ENCODE data around the gene FBXL4.

FBXL4 gene

DNA sequence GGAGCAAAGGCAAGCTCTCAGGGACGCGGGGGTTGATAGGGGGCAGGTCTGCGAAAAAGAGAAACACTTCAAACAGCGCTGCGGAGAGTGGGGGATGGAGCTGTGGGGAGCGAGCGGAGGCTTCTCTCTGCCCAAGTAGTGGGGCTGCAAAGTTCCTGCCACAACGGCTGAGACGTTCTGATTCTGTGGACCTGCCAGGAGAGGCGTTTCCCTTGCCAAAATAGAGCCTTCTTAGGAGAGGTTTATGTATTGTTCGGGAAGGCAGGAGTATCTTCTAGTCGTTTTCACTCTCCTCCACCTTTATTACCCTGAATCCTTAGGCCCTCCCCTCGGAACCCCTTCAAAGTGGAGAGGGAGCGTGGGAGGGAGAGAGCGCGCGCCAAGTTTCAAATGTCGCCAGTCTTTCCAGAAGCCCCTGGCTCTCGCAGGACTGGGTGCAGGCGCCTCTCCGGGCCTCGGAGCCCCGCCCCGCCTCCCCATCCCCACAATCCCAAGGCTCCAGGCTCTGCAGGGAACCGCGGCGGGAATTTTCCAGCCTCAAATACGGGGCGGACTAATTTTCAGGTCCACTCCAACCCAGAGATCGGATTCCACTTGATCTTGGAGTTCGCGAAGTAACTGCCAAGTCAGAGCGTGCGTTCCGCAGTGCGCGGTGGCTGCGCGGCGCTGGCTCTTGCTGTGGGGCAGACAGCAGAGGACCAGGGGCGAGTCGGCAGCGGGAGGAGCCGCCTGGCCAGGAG lies 123.4 kb downstream of the FBXL4 start:
- no peaks in the 10 kb centered on the region for H3K27me3 ChIP-seq (ENCODE audit: insufficient read depth, low read length, poor library complexity)
- H3K9ac ChIP-seq (ENCODE audit: low read depth, low read length): no peak overlapping the region
- DNase-seq (no peak), ATAC-seq (ENCODE audit: insufficient read depth, low read depth) (no peak)
- no peaks in the 10 kb centered on the region for H4K20me1 ChIP-seq (ENCODE audit: insufficient read depth, low read length)
- no peaks in the 10 kb centered on the region for H3K36me3 ChIP-seq (ENCODE audit: insufficient read depth, low read length)
- no peaks in the 10 kb centered on the region for H3K9me3 ChIP-seq (ENCODE audit: insufficient read depth, low read length, severe bottlenecking)
- no peak overlapping the region for H3K4me2 ChIP-seq (ENCODE audit: insufficient read depth, low read length)
- H2AFZ ChIP-seq (ENCODE audit: low read depth, low read length): no peak overlapping the region
- H3K27ac ChIP-seq (ENCODE audit: low read length): no peak overlapping the region
- no peaks in the 10 kb centered on the region for H3K4me1 ChIP-seq (ENCODE audit: insufficient read depth, low read length)
- TF ChIP-seq EZH2 (IDR thresholded peaks at IDR 0.05; ENCODE audit: borderline replicate concordance, low read depth, low read length, severe bottlenecking): no peak
- TF ChIP-seq CTCF (IDR thresholded peaks at IDR 0.05; ENCODE audit: borderline replicate concordance, extremely low read depth, low read length, poor library complexity, severe bottlenecking): no peak
- no peaks in the 10 kb centered on the region for H3K79me2 ChIP-seq (ENCODE audit: insufficient read depth, low read length)
- H3K4me3 ChIP-seq (ENCODE audit: low read depth in 1 of 2, low read length in 2 of 2): no peak overlapping the region

- H3K9ac ChIP-seq (ENCODE audit: low read depth, low read length): no peak overlapping the region
- TF ChIP-seq EZH2 (IDR thresholded peaks at IDR 0.05; ENCODE audit: borderline replicate concordance, low read depth, low read length, severe bottlenecking): no peak
- no peak for TF ChIP-seq CTCF (IDR thresholded peaks at IDR 0.05; ENCODE audit: borderline replicate concordance, extremely low read depth, low read length, poor library complexity, severe bottlenecking)
- no peaks in the 10 kb centered on the region for H3K27me3 ChIP-seq (ENCODE audit: insufficient read depth, low read length, poor library complexity)
- H3K4me1 ChIP-seq (ENCODE audit: insufficient read depth, low read length): no peaks in the 10 kb centered on the region
- no peak overlapping the region for H3K4me3 ChIP-seq (ENCODE audit: low read depth in 1 of 2, low read length in 2 of 2)
- no peak overlapping the region for H3K27ac ChIP-seq (ENCODE audit: low read length)
- no peak overlapping the region for H3K4me2 ChIP-seq (ENCODE audit: insufficient read depth, low read length)
- no peaks in the 10 kb centered on the region for H3K9me3 ChIP-seq (ENCODE audit: insufficient read depth, low read length, severe bottlenecking)
- DNase-seq: no peak
- H3K36me3 ChIP-seq (ENCODE audit: insufficient read depth, low read length): no peaks in the 10 kb centered on the region
- no peak for ATAC-seq (ENCODE audit: insufficient read depth, low read depth)
- no peak overlapping the region for H2AFZ ChIP-seq (ENCODE audit: low read depth, low read length)
- no peaks in the 10 kb centered on the region for H3K79me2 ChIP-seq (ENCODE audit: insufficient read depth, low read length)
- no peaks in the 10 kb centered on the region for H4K20me1 ChIP-seq (ENCODE audit: insufficient read depth, low read length)
These were observed 124.2 kb downstream of the FBXL4 start for GRCh38 chr6:98823428-98824161.

DNA sequence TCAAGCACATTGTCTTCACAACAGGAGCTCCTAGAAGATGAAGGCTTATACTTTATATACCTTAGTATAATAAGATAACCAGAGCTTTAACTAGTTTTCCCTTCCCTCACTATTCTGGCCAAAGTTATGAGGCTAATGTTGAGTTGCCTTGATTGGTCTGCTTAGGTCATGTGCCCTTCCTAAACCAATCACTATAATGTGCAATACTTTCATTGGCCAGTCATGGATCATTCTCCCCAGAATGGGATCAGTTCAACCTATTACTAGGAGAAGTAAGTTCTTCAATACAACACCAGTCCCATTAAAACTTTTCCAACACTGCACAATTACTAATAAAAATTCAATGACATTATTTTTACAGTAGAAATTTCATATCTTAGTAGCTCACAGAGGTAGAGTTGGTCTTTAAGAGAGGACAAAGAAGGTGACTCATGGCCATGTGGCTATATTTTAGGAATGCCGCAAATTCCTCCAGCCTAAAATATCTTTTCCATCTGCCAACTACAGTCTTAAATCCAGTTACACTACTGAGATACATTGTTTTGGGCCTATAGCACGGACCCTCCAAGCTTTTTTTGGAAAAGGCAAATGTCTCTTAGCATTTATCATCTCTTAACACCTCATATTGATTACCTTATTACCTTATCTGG lies 125.9 kb downstream of the FBXL4 start:
- no peak overlapping the region for H3K4me3 ChIP-seq (ENCODE audit: low read depth in 1 of 2, low read length in 2 of 2)
- H4K20me1 ChIP-seq (ENCODE audit: insufficient read depth, low read length): no peaks in the 10 kb centered on the region
- no peaks in the 10 kb centered on the region for H3K27me3 ChIP-seq (ENCODE audit: insufficient read depth, low read length, poor library complexity)
- no peaks in the 10 kb centered on the region for H3K79me2 ChIP-seq (ENCODE audit: insufficient read depth, low read length)
- no peaks in the 10 kb centered on the region for H3K4me1 ChIP-seq (ENCODE audit: insufficient read depth, low read length)
- no peak overlapping the region for H3K4me2 ChIP-seq (ENCODE audit: insufficient read depth, low read length)
- H3K9me3 ChIP-seq (ENCODE audit: insufficient read depth, low read length, severe bottlenecking): no peaks in the 10 kb centered on the region
- TF ChIP-seq CTCF (IDR thresholded peaks at IDR 0.05; ENCODE audit: borderline replicate concordance, extremely low read depth, low read length, poor library complexity, severe bottlenecking) (no peak), EZH2 (IDR thresholded peaks at IDR 0.05; ENCODE audit: borderline replicate concordance, low read depth, low read length, severe bottlenecking) (no peak)
- H3K36me3 ChIP-seq (ENCODE audit: insufficient read depth, low read length): no peaks in the 10 kb centered on the region
- DNase-seq: no peak
- no peak overlapping the region for H3K9ac ChIP-seq (ENCODE audit: low read depth, low read length)
- no peak overlapping the region for H3K27ac ChIP-seq (ENCODE audit: low read length)
- ATAC-seq (ENCODE audit: insufficient read depth, low read depth): no peak
- H2AFZ ChIP-seq (ENCODE audit: low read depth, low read length): no peak overlapping the region

Measured in DND-41 (cell line).